HL-60 (cell line): ENCODE measurements around the gene PSME3.

Experiments
- DNase-seq, 2 experiments: peaks; one replicate each; pipeline ENCODE4 v3.0.0-alpha.2; 2010 to 2020; ENCODE audit warnings: low read depth in 1 of 2, low spot score in 1 of 2
- H3K27ac ChIP-seq: fragments of 250-450 bp; sonication (Bioruptor Pico); replicated peaks from 2 replicates; pipeline ENCODE4 v1.5.1; 2020; ENCODE audit warnings: mild to moderate bottlenecking, moderate library complexity
- H3K27me3 ChIP-seq: fragments of 250-450 bp; sonication (Bioruptor Pico); 2 replicates; pipeline ENCODE4 v1.5.1; 2021; ENCODE audit warnings: mild to moderate bottlenecking, moderate library complexity; ENCODE audit not compliant: insufficient read depth, poor library complexity, severe bottlenecking
- H3K4me3 ChIP-seq: replicated peaks from 2 replicates; pipeline ENCODE4 v1.5.1; 2011; ENCODE audit warnings: mild to moderate bottlenecking, control low read depth, low read length; ENCODE audit not compliant: insufficient read depth
- GABPA ChIP-seq: IDR thresholded peaks from 2 replicates; pipeline ENCODE4 v1.6.1; 2012; ENCODE audit warnings: low read depth
- POLR2AphosphoS5 ChIP-seq: IDR thresholded peaks from 2 replicates; pipeline ENCODE4 v1.6.1; 2012; ENCODE audit warnings: low read depth
- SPI1 ChIP-seq: IDR thresholded peaks from 2 replicates; pipeline ENCODE4 v1.6.1; 2012; ENCODE audit warnings: low read depth, mild to moderate bottlenecking, borderline replicate concordance
- TF ChIP-seq, protein P1 (sequence below): IDR thresholded peaks from 2 replicates; pipeline ENCODE4 v1.6.1; 2012; ENCODE audit warnings: low read depth; ENCODE audit not compliant: insufficient replicate concordance
- TF ChIP-seq, protein P2 (sequence below): IDR thresholded peaks from one replicate; pipeline ENCODE4 v1.5.1; 2011; ENCODE audit warnings: low read length, control low read depth, inconsistent platforms; ENCODE audit not compliant: insufficient read depth

Gene PSME3

DNA sequence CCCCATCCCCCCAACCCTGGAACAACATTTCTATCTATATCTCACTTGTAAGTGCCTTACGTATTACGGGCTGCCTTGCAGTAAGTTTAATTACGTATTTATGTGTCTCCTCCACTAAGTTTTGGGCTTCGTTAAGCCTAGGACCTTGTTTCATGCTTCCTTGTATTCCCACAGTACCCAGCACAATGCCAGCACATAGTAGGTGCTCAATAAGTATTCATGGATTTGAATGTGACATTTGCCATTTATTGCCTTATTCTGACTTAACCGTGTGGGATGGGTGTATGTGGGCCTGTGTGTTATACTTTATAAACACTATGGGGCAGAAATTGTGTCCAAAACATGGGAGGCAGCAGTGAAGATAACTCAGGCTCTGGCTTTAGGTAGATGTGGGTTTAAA is 40.7 kb upstream of the PSME3 start:
- Histone ChIP-seq H3K27ac (no peak overlapping the region), H3K27me3 (no peaks in the 10 kb centered on the region), H3K4me3 (no peak overlapping the region)
- TF ChIP-seq, protein P1, sequence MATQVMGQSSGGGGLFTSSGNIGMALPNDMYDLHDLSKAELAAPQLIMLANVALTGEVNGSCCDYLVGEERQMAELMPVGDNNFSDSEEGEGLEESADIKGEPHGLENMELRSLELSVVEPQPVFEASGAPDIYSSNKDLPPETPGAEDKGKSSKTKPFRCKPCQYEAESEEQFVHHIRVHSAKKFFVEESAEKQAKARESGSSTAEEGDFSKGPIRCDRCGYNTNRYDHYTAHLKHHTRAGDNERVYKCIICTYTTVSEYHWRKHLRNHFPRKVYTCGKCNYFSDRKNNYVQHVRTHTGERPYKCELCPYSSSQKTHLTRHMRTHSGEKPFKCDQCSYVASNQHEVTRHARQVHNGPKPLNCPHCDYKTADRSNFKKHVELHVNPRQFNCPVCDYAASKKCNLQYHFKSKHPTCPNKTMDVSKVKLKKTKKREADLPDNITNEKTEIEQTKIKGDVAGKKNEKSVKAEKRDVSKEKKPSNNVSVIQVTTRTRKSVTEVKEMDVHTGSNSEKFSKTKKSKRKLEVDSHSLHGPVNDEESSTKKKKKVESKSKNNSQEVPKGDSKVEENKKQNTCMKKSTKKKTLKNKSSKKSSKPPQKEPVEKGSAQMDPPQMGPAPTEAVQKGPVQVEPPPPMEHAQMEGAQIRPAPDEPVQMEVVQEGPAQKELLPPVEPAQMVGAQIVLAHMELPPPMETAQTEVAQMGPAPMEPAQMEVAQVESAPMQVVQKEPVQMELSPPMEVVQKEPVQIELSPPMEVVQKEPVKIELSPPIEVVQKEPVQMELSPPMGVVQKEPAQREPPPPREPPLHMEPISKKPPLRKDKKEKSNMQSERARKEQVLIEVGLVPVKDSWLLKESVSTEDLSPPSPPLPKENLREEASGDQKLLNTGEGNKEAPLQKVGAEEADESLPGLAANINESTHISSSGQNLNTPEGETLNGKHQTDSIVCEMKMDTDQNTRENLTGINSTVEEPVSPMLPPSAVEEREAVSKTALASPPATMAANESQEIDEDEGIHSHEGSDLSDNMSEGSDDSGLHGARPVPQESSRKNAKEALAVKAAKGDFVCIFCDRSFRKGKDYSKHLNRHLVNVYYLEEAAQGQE: no peak
- TF ChIP-seq SPI1 (no peak), POLR2AphosphoS5 (no peak), GABPA (no peak)
- TF ChIP-seq, protein P2, sequence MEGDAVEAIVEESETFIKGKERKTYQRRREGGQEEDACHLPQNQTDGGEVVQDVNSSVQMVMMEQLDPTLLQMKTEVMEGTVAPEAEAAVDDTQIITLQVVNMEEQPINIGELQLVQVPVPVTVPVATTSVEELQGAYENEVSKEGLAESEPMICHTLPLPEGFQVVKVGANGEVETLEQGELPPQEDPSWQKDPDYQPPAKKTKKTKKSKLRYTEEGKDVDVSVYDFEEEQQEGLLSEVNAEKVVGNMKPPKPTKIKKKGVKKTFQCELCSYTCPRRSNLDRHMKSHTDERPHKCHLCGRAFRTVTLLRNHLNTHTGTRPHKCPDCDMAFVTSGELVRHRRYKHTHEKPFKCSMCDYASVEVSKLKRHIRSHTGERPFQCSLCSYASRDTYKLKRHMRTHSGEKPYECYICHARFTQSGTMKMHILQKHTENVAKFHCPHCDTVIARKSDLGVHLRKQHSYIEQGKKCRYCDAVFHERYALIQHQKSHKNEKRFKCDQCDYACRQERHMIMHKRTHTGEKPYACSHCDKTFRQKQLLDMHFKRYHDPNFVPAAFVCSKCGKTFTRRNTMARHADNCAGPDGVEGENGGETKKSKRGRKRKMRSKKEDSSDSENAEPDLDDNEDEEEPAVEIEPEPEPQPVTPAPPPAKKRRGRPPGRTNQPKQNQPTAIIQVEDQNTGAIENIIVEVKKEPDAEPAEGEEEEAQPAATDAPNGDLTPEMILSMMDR: no peak
- DNase-seq: no peak

DNA sequence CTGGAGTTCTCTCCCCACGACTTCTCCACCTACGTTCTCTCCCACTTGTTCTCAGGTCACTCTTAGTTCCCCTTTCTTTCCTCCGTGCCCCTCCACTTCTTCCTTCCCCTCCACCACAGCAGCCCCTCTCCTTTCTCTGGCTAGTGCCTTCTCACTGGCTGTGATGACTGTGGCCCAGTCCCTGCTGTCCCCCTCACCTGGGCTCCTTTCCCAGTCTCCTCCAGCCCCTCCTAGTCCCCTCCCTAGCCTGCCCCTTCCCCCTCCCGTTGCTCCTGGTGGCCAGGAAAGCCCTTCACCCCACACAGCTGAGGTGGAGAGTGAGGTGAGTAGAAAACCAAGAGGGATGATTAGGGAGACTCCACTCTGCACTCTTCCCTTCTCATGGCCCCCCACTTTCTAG is 38.1 kb upstream of the PSME3 start:
- DNase-seq: peak in 1 of 2 experiments; percentile 8
- TF ChIP-seq, protein P1: no peak
- TF ChIP-seq POLR2AphosphoS5: 0 out of 2 replicates have a peak, but pooled peaks have one; percentile 5
- no peak overlapping the region for H3K27ac ChIP-seq

DNA sequence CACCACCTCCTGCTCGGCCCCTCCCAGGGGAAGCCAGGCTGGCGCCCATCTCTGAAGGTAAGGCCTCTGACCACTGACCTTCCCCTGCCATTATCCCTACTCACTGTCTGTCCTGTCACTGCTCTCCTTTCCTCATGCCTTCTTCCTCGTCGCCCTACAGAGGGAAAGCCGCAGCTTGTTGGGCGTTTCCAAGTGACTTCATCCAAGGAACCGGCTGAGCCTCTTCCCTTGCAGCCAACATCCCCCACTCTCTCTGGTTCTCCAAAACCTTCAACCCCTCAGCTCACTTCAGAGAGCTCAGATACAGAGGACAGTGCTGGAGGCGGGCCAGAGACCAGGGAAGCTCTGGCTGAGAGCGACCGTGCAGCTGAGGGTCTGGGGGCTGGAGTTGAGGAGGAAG is 37.7 kb upstream of the PSME3 start:
- DNase-seq: no peak
- 0 out of 2 replicates have a peak, but pooled peaks have one; percentile 9 for TF ChIP-seq POLR2AphosphoS5
- TF ChIP-seq GABPA: no peak
- TF ChIP-seq SPI1: no peak
- Histone ChIP-seq H3K27me3 (no peaks in the 10 kb centered on the region), H3K27ac (no peak overlapping the region), H3K4me3 (no peak overlapping the region)

More for the DNA sequence above, 38.1 kb upstream of the PSME3 start:
- H3K27me3 ChIP-seq: no peaks in the 10 kb centered on the region
- H3K4me3 ChIP-seq: no peak overlapping the region

DNA sequence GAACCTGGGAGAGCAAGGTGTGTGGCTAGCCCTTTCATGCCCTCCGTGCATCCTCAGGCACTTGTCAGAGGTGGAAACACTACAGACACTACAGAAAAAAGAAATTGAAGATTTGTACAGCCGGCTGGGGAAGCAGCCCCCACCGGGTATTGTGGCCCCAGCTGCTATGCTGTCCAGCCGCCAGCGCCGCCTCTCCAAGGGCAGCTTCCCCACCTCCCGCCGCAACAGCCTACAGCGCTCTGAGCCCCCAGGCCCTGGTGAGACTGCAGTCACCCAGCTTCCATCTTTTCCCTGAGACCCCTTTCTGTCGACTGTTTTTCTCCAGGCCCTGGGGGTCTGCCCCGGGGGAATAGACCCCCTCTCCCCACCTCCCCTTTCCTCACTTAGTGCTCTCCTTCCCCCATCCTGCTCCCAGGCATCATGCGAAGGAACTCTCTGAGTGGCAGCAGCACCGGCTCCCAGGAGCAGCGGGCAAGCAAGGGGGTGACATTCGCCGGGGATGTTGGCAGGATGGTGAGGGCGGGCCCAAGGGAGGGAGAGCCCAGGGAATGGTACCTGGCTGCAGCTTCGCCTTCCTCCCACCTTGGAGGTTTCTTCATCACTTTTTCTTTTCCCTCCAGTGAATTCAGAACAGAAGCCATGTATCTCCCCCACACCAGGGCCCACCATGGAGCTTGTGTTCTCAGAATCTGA is 37.0 kb upstream of the PSME3 start:
- Histone ChIP-seq H3K27ac (no peak overlapping the region), H3K4me3 (no peak overlapping the region), H3K27me3 (no peaks in the 10 kb centered on the region)
- no peak for TF ChIP-seq SPI1
- TF ChIP-seq POLR2AphosphoS5: no peak
- TF ChIP-seq GABPA: no peak
- TF ChIP-seq, protein P1: no peak
- TF ChIP-seq, protein P2: no peak
- no peak for DNase-seq
